NCI-H1694 treated with DMSO at 0.1 percent for 48 hours (cell line): ENCODE measurements around the gene OR52B4.
"Not testable (repeated sequence)": the region's sequence is repeated elsewhere in the genome, so short reads cannot be mapped to it uniquely, and the experiment has no call there.

Experiments used
- DNase-seq: peaks from one replicate; lab custom pipeline; 2025; lab: John Stamatoyannopoulos, UW

OR52B4 gene

DNA sequence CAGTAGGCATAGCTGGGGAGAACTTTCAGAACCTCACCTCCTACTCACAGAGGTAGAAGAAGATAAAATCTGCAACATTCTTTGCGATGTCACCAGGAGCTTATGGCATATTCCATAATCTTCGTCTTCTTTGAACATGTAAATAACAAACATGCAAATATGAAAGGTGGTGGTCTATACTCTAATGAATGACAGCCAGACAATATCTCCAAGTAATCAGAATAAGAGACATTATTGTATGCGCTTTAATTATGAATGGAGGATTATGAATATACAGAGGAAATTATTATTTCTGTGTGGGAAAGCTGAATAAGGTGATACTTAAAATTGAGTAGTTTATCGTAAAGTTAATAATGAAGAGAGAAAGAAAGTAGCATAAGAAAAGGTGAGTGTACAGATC is at the start of gene OR52B4:
Gene OR52B4 (minus strand): TSS at position 101 of the 400 bp plus-strand sequence. CDS start 91 bp downstream, at position 10.
- no peak for DNase-seq

- DNase-seq, result no peak
Measured at GRCh38 chr11:4416816-4417215, 48.6 kb upstream of the OR52B4 start.

- no peak for DNase-seq
Measured at GRCh38 chr11:4416306-4416705, 48.1 kb upstream of the OR52B4 start.

DNA sequence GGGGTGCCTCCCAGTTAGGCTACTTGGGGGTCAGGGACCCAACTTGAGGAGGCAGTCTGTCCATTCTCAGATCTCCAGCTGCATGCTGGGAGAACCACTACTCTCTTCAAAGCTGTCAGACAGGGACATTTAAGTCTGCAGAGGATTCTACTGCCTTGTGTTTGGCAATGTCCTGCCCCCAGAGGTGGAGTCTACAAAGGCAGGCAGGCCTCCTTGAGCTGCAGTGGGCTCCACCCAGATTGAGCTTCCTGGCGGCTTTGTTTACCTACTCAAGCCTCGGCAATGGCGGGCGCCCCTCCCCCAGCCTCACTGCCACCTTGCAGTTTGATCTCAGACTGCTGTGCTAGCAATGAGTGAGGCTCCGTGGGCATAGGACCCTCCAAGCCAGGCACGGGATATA is 38.0 kb upstream of the OR52B4 start:
- not testable (repeated sequence) for DNase-seq

GRCh38 chr11:4393858-4394223 is 25.7 kb upstream of the OR52B4 start:
- DNase-seq, result no peak

GRCh38 chr11:4393209-4393857 is 25.1 kb upstream of the OR52B4 start, which contains the start of gene TRIM21:
TRIM21 (minus strand) TSS chr11:4393702; CDS start chr11:4390409, 3,293 bp downstream.
- peak; percentile 3 for DNase-seq

DNA sequence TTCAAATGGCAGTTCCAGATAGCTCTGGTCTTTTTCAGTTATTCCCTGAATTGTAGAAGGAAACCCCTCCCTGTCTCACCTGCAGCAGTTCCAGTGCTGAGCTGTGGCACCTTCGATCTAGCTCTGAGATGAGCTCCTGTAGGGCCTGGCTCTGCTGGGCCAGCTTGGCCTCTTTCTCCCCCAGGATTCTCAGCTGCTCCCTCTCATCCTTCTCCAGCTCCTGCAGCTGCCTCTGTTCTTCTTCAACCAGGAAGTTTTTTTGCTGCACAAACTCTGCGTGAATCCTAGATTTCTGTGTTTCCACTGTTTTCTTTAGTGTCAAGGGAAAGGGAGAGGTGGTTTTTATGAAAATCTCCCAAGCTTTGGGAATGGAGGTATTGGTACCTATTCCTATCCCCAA is 20.0 kb upstream of the OR52B4 start:
- DNase-seq, result no peak

DNA sequence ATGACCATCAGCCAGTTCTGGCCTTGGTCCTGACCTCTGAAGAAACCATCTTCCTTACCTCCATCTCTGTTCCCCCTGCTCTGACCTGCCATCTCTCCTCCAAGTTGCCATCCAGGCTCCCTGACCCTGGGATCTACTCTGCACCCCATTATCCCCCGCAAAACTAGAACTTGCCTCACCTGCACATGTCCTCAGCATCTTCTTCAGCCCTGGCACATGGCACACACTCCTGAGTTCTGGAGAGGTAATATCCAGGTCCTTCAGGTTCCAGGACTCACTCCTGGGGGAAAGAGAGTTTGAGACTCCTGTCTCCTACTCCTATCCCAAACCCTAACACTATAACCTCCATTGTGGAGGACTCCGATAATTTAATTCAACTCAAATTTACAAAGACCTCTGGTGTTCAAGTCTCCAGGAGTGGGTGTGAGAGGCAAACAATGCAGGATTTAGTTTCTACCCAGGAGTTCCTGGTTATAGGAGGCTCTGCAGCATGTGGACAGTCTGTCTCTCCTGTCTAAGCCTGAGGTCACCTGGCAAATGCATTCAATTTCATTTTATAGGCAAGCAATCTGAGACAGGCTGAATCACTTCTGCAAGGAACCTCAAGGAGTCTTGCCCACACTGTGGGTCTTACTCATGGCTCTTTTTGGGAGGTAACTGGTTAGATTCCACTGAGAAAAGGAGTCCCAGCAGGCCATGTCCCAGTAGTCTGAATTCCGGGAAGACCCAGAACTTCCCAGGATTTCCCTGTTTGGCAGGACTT is 18.0 kb upstream of the OR52B4 start:
- no peak for DNase-seq

DNA sequence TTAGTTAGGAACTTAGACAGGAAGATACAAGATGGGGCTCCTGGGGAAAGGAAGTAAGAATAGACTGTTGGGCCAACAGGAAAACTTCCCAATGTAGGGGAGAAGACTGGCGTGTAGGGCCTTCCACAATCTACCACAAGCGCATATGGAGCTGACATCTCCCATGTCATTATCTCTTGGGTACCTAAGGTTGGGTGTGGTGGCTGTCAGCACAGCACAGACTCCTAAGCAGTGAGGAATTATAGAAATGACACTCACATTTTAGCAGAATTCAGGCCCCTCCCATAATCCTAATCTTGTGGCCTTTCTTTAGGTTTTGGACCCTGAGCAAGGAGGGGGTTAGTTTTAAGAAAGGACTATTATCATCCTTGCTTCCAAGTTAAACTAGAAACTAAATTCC is 13.7 kb upstream of the OR52B4 start:
- DNase-seq, result no peak

DNA sequence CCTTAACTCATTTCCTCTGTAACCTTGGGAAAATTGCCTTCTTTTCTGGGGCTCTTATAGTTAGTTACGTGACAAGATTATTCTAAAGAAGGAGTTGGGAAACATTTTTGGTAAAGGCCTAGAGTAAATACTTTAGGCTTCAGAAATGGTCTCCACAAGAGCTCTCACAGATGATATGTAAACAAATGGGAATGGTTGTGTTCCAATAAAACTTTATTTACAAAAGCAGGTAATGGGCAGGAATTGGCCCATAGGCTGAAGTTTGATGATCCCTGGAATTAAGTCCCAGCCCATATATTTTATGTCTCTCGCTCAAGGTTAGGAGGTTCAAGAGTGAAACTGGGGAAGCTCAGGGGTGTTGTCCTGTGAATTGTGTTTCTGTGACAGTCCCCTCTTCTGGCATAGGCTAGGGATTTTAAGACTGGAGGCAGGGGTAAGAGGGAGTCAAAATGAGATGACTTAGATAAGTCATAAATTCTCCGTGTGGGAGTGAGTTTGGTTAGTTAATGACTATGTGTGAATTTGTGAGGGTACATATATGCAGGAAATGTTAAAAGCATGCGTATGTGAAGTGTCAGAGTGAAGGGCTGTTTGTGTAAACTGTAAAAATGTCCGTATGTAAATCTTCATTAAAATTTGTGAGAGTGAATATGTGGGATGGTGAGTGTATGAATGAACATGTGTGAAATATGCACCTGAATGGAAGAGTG is 7.4 kb upstream of the OR52B4 start:
- no peak for DNase-seq

DNA sequence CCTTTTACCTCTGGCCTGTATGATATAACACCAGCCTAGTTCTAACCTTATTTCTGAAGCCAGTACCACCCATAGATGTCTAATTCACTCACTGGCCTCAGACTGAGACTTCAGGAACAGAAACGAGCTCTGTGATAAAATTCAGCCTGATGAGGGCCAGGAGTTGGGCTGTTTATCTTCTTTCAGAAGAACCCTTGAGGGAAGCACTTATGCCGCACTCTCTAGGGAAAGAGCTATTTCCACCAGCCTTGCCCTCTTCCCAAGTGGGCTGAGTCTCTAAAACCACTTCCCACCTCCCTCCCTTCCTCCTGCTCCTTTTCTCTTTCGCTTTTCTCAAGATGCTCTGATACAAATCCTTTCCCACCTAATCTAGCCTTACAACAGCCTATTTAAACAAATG is 2.0 kb upstream of the OR52B4 start:
- DNase-seq, result no peak

- DNase-seq, result not testable (repeated sequence)
Measured at GRCh38 chr11:4348142-4348541, 20.0 kb downstream of the OR52B4 start.

DNA sequence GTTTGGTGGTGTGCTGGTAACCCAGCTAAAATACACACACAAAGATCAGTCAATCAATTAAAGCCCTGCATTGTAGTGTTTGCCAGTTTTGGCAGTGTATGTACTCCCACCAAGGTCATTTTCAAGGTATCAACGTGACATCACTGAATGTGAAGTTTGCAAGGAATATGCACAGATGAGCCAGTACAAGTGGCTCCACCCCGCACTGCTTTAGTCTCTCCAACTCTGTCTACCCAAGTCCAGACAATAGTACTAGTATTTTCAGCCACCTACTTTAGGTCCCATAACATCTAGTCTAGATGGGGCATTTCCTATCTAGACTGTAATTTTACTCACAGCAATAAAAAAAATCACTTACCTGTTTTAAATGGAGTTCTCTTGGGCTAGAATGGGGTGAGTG is 22.8 kb downstream of the OR52B4 start:
- not testable (repeated sequence) for DNase-seq

GRCh38 chr11:4334356-4334755 is 33.8 kb downstream of the OR52B4 start:
- not testable (repeated sequence) for DNase-seq
